Esophagus muscularis mucosa (tissue), 3 donors: Measurements from ENCODE around the gene UBE2I.

Experiments used
- CTCF ChIP-seq, 3 experiments: fragments of 200-600 bp in 2 of 3; fragments of 450-650 bp in 1 of 3; sonication (generic) in 2 of 3; IDR thresholded peaks; one replicate each; pipeline ENCODE4 v1.5.1; 2017 to 2019; ENCODE audit warnings: antibody characterized with exemption in 3 of 3, mild to moderate bottlenecking in 2 of 3, moderate library complexity in 1 of 3
- POLR2A ChIP-seq: fragments of 450-650 bp; IDR thresholded peaks from one replicate; pipeline ENCODE4 v1.6.1; 2017; ENCODE audit warnings: antibody characterized with exemption, moderate library complexity, mild to moderate bottlenecking, low read depth

- no peak for TF ChIP-seq CTCF (IDR thresholded peaks at IDR 0.05)
- no peak for TF ChIP-seq POLR2A
These were observed 16.4 kb downstream of the UBE2I start for GRCh38 chr16:1325673-1326371.
